Uterus (tissue), 2 donors: ENCODE results near the gene SUGCT.

Experiments
- CTCF ChIP-seq, 4 experiments: fragments of 200-600 bp in 2 of 4; fragments of 450-650 bp in 2 of 4; sonication (generic) in 2 of 4; IDR thresholded peaks; one replicate each; pipeline ENCODE4 v1.5.1; 2016 to 2019; ENCODE audit warnings: antibody characterized with exemption in 4 of 4, mild to moderate bottlenecking in 2 of 4, moderate library complexity in 1 of 4
- POLR2A ChIP-seq, 2 donors: fragments of 450-650 bp; IDR thresholded peaks; one replicate each; pipeline ENCODE4 v1.6.1; 2016; ENCODE audit warnings: antibody characterized with exemption in 2 of 2, mild to moderate bottlenecking in 1 of 2, moderate library complexity in 1 of 2

GRCh38 chr7:40843338-40843985, 708.7 kb downstream of the SUGCT start:
- no peak for TF ChIP-seq CTCF (IDR thresholded peaks at IDR 0.05)
- TF ChIP-seq POLR2A (IDR thresholded peaks at IDR 0.05), result no peak
